ENCODE measurements around the gene HABP2.

DNA sequence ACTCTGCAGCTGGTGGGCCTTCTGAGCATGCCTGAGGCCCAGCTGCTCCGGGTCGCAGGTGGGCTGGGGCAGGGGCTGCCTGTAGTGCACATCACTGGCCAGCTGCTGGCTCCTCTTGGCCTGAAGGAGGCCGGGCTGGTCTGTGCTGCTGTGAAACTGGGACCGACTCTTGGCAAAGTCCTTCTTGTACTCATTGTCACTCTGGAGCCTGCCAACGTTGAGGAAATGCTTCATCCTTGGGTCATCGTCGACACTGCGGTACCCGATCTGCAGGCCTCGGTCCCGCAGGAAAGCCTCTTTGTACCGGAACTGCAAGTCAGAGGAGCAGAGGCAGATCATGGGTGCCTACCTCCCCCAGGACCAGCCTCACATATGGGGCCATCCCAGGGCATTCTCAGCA lies 37.7 kb downstream of the HABP2 start:
- TF ChIP-seq EZH2 (IDR thresholded peaks at IDR 0.05; ENCODE audit: borderline replicate concordance, low read depth, low read length, severe bottlenecking) = no peak
- TF ChIP-seq, protein P1, sequence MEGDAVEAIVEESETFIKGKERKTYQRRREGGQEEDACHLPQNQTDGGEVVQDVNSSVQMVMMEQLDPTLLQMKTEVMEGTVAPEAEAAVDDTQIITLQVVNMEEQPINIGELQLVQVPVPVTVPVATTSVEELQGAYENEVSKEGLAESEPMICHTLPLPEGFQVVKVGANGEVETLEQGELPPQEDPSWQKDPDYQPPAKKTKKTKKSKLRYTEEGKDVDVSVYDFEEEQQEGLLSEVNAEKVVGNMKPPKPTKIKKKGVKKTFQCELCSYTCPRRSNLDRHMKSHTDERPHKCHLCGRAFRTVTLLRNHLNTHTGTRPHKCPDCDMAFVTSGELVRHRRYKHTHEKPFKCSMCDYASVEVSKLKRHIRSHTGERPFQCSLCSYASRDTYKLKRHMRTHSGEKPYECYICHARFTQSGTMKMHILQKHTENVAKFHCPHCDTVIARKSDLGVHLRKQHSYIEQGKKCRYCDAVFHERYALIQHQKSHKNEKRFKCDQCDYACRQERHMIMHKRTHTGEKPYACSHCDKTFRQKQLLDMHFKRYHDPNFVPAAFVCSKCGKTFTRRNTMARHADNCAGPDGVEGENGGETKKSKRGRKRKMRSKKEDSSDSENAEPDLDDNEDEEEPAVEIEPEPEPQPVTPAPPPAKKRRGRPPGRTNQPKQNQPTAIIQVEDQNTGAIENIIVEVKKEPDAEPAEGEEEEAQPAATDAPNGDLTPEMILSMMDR (IDR thresholded peaks at IDR 0.05; ENCODE audit: borderline replicate concordance, extremely low read depth, low read length, poor library complexity, severe bottlenecking) = no peak

All from DND-41 (cell line).